C4-2B (cell line): ENCODE results near the gene NIPAL3.

Experiments
- CTCF ChIP-seq: fragments of 450-650 bp; conservative IDR thresholded peaks from 2 replicates; pipeline ENCODE4 v1.5.1; 2017; ENCODE audit warnings: mild to moderate bottlenecking
- ZFX ChIP-seq: fragments of 450-650 bp; IDR thresholded peaks from 2 replicates; pipeline ENCODE4 v1.6.1; 2017

GRCh38 chr1:24424207-24424606 lies 8.6 kb downstream of the NIPAL3 start:
- no peak for TF ChIP-seq CTCF
- no peak for TF ChIP-seq ZFX
